NCI-H2196 (cell line): ENCODE measurements around the gene NMUR1.

Source experiments
- DNase-seq: peaks from one replicate; lab custom pipeline; 2025; ENCODE audit not compliant: unreplicated experiment; lab: John Stamatoyannopoulos, UW

Gene NMUR1

DNA sequence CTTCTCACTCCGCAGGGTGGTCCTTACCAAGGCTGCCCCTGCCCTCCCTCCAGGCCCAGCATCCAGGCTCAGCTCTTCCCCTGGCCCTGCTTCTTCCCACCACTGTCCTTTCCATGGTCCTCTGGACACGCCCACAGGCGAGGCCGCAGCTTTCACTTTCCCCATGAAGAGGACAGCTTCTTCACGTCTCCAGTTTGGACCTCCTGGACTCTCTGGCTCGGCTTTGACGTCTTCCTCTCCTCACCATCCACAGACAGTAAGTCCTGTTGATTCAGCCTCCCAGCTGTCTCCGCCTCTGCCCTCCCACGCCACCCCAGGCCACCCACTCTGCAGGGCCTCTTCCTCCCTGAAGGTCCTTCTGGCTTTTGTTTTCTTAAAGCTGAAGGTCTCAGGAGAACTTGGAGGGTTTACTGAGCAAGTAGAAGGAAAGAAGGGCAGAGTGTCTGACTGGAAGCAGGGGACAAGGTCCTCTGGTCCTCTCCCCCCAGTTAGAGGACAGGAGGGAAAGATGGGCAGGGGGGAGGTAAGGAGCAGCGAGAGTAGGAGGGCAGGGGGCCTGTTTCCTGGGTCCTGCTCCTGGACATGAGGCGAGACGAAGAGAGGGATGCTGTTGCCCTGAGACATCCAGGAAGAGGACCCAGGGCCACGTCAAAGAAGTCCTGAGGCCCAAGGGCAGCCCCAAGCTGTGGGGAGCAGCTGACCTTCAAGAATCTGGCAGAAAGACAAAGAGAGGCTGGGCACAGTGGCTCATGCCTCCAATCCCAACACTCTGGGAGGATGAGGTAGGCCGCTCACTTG, 24.7 kb upstream of the NMUR1 start:
- no peak for DNase-seq

DNA sequence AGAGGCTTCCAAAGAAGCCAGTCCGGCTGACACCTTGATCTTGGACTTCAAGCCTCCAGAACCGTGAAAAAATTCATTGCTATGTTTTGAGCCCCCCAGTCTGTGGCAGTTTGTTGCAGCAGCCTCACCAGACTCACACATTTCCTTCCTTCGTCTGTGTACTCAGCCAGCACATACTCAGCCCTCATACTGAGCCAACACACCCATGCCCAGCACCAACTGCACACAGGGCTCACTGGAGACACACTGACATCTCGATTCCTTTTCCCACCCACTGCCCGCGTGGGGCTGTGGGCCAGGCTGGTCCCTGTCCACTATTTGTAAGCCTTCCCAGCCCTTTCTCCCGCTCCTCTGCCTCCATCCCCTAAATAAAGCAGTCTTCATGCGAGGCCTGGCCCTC, 24.1 kb upstream of the NMUR1 start:
- no peak for DNase-seq

DNA sequence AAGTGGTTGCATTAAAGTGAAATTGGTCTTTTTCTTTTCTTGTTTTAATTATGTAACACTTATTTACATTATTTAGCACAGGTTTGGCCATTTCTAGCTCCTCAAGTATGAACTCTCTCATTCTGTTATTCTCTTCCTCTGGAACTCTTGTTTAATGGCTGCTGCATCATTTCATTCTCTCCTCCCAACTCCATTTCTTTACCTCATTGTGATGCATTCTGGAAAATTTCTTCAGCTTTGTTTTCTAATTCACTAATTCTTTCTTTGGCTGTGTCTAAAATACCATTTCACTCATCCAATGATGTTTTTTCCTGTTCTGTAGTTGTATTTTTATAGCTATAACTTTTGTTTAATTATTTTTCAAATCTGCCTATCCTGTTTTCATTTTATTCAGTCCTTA, 22.5 kb upstream of the NMUR1 start:
- no peak for DNase-seq

DNA sequence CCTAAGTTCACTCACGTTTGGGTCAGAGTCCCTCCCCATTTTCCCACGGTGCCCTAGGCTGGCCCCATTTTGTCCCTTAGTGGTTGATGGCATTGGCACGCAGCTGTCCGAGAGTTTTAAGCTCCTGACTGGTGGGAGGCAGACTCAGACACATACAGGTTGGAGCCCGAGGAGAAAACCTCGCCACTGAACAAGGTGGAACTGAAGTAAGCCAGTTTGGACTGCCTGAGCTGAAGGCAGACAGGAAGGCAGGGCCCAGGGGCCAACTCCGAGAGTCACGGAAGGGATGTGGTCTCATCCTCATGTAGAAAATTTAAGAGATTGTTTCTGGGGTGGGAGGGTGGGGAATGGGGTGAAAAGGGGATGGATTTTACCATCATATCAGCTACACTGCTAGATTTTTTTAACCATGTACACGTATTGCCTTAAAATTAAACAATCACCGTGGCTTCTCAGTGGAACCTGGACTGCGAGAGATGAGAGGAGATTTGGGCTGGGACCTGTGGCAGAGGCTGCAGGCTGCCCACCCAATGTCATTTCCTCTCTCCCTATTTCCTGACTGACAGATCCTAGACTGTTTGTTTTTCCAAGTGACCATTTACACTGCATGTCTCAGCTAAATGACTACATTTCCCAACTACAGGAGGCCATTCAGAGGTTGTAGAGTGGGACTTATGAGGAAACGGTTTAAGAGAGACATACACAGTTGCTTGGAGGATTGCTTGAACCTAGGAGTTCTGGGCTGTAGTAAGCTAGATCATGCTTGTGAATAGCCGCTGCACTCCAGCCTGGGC, 19.4 kb upstream of the NMUR1 start:
- DNase-seq, result no peak

DNA sequence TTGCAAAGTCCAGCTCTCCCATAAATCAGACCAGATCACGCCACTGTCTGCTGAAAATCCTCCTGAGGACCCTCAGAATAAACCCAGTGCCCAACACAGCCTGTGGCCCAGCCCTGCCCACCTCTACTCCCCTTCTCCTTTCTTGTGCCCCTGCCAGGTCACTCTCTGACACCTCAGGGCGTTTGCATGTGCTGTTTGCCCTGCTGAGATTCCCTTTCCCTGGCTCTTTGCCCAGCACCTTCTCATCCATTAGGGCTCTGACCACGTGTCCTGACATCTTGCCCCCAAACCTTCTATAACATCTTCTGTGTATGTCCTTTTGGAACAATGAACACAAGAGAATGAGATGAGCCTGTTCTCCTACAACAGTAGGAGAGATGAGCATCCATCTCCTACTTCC, 18.5 kb upstream of the NMUR1 start:
- no peak for DNase-seq

DNA sequence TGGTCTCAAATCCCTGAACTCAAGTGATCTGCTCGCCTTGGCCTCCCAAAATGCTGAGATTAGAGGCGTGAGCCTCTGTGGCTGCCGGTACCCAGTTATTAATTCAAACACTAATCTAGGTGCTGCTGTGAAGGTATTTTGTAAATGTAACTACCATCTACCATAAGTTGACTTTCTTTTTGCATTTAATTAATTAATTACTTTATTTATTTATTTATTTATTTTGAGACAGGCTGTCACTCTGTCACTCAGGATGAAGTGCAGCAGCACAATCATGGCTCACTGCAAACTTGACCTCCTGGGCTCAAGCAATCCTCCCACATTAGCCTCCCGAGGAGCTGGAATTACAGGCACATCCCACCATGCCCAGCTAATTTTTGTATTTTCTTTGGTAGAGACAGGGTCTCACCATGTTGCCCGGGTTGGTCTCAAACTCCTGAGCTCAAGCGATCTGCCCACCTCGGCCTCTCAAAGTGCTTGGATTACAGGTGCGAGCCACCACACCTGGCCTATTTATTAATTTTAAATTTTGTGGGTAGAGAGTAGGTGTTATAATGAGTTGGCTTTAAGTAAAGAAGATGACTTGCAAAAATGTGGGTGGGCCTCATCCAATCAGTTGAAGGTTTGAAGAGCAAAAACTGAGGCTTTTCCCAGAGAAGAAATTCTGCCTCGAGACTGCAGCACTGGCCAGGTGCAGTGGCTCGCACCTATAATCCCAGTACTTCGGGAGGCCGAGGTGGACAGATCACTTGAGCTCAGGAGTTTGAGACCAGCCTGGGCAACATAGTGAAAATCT, 17.3 kb upstream of the NMUR1 start:
- no peak for DNase-seq

DNA sequence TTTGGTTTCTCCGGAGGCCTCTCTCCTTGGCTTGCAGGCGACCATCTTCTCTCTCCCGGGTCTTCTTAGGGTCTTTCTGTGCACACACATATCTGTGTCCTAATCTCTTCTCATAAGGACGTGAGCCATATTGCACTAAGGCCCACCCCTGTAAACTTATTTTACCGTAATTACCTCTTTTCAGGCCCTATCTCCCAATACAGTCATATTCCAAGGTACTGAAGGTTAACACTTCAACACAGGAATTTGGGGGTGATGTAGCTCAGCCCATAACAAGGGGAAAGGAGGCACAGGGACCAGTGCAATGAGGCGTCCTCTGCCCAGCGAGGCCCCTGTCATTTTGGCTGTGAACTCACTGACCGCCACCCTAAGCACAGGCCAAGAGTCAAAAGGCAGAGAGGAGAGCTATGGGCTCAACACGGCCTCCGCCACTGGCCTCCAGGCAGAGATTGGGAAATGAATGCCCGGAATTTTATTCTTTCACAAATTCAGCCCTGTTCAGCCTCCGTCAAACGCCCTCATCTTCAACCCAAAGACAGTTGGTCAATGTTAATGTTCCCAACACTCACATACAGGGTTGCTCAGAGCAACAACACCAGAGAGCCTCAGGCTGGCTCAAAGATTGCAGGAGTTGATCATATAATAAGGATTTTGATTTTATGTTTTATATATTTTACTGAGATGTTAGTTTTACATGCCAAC, 15.9 kb upstream of the NMUR1 start:
- DNase-seq, result no peak

DNA sequence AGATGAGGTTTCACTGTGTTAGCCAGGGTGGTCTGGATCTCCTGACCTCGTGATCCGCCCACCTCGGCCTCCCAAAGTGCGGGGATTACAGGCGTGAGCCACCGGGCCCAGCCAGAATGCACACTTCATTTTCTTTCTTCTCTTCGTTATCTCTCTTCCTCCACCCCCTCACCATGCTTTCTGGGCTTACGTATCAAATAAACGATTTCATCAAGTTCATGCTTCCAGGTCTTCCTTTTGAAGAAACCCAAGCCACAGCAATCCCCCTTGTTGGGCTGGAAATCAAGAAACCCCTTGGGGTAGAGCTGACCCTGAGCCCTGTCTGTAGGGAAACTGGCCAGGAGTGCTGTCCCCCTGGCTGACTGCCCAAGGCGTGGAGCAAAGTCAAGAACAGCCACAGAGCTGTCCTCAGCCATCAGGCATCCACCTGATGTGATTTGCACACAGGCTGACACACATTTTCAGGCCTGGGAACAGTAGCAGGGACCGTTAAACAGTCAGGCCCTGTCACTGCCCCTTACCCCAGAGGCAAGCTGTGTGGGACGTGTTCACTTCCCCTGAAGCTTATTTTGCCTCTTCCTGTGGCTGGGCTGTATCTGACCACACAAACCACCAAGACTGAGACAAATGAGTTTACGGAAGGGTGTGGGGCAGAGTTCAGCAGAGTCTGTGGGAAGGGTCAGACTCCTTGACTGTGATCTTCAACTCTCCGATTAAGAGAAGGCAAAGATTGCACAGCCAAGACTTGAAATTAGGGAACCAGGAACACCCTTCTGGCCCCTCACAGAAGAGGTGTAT, 15.1 kb upstream of the NMUR1 start:
- no peak for DNase-seq

DNA sequence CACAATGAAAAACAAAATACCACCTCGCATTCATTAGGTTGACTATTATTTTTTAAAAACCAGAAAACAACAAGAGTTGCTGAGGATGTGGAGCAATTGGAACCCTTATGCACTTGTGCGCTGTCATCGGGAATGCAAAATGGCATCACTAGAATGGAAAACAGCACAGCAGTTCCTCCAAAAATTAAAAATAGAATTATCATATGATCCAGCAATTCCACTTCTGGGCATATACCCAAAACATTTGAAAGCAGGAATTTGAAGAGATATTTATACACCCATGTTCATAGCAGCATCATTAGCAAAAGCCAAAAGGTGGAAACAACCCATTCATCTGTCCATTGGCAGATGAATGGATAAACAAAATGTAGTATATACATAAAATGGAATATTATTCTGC, 11.9 kb upstream of the NMUR1 start:
- no peak for DNase-seq

DNA sequence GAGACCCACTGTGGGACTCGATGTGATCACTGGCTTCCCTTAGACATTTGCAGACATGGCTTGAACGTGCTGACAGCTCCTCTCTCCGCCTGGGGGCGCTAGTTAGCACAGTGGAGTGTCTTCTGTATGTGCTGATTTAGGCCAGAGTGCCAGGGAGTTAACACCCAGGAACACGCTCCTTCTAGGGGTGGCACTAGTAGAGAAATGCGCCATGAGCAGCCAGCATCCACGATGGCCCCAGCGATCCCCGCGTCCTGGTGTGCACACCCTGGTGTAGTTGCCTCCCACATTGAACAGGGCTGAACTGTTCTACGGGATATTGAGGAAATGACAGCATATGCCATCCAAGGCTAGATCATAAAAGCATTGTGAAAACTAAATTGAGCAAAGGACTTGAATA, 11.4 kb upstream of the NMUR1 start:
- peak; percentile 7 for DNase-seq

DNA sequence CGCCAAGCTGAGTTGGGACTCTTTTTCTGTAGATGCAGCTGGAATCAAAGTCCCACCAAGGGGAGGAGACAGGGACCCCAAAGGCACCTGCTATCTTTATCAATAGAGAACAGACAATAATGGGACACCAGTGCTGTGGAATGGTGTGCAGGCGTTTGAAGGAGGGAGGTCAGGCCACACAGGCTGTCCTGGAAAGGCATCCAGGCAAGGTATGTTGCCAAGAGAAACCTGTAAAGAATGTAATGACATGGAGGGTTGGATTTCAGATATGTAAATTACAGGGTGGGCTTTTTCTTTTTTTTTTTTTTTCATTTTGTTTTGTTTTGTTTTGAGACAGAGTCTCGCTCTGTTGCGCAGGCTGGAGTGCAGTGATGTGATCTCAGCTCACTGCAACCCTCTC, 9.7 kb upstream of the NMUR1 start:
- no peak for DNase-seq

DNA sequence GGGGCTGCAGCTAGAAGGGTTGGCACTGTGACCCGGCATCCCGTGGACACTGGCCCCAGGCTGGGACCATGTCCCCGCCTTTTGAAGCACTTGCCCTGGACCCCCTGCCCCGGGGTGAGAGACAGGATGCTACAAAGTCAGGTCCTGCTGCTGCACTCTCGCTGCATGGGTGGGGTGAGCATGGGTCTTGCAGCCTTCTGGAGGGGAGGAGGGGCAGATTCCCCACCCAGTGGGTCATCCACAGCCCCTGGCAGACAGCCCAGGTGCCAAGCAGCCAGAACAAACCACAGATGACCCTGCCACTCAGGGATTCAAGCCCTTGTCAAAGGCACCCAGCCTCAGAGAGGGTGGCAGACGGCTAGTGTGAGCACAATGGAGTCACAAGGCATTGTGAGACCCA, 5.7 kb upstream of the NMUR1 start:
- no peak for DNase-seq

DNA sequence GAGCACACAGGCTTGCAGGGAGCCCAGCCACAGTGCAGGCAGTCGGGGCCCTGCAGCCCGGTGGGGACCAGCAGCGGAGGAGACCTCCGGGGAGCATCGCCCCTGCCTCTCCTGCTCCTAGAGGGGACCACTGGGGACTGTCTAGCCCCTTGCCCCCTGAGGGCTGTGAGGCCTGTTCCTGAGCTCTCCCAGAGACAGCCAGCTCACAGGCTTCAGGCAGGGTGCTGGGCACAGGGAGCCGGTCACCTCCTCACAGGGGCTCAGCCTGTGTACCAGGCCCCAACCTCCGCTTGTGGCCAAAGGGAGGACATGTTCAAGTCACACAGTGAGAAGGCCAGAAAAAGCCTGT, 3.5 kb upstream of the NMUR1 start:
- no peak for DNase-seq

DNA sequence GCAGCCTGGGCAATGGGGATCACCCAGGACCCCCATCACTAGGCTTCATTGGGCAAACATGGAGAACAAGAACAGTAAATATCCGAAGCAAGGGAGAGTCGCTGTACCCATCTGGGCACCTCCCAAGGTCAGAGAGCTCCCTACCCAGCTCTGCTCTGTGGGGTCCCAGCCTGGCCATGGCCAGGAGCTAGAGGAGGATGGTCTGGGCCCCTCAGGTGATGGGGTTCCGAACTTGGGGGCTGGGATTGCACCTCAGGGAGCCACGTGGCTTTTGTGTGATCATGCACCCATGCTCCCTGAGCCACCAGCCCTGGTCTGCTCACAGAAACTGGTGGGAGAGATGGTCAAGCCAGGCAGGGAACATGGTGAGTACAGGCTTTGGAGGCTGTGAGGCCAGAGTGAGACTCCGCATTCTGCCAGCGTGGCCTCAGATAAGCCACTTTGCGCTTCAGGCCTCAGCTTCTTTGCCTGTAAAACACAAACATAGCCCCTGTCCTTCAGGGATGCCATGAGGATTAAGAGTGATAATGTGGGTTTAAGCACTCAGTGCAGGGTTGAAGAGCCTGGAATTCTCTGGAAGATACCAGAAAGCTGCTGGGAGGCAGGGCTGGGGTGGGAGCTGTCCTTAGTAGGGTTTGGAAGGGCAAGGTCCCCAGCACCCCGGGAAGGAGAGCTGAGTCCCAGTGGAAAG, 3.0 kb upstream of the NMUR1 start:
- DNase-seq, result no peak

DNA sequence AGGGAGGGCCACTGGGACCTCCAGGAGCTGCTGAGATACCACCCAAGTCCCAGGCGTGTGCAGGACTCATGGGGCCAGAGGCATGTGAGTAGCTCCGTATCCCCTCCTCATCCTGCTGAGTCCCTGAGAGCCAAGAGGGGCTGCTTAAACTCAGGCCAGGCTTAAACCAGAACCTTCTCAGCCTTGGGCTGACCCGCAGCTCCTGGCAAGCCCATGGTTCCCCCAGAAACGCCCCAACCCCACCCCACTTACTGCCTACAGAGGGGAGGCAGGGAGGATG, 2.5 kb upstream of the NMUR1 start:
- DNase-seq, result no peak

DNA sequence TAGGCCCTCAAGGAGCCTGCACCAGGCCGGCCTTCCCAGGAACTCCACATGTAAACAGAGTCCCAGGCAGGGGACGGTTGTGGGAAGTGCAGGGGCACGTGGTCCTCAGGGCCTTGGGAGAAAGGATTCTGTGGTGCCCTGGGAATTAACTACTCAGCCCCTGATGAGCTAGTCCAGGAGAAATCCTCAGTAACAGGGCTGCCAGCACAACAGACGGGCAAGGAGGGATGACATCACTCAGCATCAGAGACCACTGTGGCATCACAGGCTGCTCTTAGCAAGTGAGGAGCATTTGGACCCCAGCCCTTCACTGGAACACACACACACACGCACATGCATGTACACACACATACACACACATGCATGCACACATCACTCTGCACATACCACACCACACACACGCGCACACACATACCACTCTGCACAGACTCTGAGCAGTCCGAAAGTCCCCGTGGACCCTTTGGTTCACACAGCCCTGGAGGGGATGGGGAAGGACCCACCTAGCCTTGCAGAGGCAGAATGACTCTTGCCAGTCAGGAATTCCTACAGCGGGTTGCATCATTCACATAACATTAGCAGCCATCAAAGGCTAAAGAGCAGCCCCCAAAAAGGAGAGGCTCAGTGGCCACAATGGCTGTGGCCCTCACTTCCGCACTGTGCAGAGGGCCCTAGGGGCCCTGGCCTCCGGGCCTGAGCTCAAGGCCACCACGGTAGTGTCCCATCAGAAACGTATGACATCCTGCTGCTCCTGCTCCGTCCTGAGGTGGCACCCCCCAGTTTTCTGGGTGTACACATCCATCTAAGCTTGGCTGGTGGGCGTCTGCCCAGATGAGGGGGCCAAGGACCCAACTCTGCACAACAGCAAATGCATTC, 1.9 kb upstream of the NMUR1 start:
- no peak for DNase-seq

DNA sequence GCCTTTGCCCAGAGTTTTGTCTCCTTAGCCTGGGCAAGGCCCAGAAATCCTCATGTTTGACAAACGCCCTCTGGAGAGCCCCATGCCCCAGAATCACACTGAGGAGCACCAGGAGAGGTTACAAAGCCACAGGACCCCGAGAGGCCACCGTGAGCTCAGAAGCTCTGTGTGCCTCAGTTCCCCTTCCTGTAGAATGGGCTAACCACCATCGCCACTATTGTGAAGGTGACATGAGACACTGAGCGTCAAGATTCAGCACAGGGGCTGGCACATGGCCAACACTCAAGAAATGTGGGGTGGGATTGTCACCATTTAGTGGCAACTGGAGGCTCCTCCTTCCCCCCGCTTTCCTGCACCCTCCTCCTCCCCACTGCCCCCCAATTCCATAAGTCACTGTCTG, 1.2 kb upstream of the NMUR1 start:
- no peak for DNase-seq

DNA sequence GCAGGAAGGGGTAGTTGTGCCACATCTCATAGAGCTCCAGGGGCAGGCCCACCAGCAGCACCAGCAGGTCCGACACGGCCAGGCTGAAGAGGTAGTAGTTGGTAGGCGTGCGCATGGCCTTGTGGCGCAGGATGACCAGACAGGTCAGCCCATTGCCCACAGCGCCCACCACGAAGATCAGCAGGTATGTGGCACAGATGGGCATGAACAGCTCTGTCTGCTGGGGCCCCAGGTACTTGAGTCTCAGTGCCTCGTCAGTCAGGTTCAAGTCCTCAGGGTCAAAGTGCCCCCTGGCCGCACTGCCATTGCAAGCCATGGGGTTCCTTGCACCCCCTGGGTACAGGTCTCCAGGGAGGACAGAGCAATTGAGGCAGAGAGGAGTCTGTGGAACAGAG, 1.6 kb downstream of the NMUR1 start:
- no peak for DNase-seq

DNA sequence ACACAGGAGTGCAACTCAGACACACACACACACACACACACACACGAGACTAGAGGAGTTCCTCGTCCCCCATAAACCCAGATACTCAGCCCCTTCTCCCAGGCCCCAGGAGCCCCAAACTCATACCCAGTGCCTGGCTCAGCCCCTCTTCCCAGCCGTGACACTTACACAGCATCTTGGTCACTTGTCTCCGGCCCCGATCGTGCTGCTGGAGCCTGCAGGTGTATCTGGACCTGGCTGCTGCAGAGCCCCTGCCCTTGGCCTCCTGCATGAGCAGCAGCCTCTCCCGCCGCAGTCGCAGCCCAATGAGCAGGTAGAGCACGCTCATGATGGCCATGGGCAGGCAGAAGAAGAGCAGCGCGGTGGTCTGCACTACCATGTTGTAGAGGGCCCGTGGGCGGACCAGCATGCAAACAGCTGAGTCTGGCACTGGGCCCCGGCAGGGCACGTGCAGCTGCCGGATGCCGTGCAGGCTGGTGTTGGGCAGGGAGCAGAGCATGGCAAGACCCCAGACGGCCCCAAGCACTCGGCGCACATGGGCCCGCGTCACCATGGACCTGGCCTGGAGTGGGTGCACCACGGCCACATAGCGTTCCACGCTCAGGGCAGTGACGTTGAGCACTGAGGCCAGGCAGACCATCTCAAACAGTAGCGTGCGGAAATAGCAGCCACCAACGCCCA, 2.1 kb downstream of the NMUR1 start:
- no peak for DNase-seq
